Measurements from ENCODE around the gene BPIFA2. TPM values are rescaled to one million over a fixed set of nuclear protein-coding genes. Genes with fewer than 3 reads are reported as not detected.

Gene BPIFA2
- total RNA-seq, 1 donor from 2014 or later = not detected

DNA sequence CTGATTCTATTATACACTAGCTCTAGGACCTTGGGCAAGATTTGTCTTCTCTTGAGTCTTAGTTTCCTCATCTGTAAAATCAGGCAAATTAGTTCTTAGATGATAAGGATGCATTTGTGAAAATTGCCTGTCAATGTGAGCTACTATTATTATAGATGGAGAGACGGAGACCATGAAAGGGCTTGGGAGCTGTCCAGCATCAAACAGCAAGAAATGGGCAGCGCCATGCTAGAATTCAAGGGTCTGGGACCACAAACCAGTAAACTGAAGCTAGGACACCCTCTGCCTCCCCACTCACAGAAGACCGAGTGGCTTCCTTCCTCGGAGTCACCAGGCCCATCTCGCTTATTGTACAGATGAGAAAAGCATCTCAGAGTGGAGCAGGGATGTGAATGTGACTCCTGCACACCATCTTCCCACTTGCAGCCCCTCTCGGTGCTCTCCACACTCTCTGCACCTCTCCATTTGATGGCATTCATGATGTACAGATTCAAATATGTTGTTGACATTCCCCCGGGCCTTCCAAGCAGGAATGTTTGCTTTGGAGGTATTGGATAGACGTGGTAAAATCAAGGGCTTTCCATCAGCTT is 25.0 kb downstream of the BPIFA2 start:
- no peak for DNase-seq (ENCODE audit: low spot score)

DNA sequence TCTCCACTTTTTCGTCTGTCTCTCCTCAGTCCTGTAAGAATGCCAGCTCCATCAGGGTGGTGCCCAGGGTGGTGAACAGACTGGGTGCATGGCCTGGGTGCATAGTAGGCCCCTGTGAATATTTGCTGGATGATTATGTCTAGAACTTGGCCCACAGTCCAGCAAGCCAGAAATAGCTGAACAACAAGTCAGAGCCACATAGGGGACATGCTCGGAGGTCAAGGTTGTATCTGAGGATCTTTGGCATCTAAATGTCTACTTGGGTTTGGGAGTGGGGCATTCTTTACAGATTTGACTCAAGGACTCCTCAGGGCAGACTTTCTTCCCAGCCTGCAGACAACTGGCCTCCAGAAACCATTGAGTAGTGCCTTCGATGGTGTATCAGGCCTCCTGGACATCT is 31.1 kb downstream of the BPIFA2 start:
- no peak for DNase-seq (ENCODE audit: low spot score)

DNA sequence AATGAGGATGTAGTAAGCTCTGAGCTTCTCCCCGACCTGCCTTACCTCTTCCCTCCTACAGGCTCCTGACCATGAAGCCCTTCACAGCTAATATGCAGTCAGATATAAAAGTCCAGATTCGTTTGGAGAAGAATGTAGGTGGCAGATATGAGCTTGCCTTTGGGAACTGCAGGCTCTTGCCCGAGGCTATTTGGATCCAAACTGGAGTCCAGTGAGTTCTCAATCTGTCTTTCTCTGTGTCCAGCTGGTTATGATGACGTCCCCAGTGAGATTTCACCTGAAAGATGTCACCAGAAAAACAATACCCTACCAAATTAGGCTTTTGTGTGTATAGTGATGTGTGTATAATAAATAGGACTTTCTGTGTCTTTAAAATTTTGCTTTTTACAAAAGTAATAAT is 34.5 kb downstream of the BPIFA2 start:
- DNase-seq (ENCODE audit: low spot score) = no peak

DNA sequence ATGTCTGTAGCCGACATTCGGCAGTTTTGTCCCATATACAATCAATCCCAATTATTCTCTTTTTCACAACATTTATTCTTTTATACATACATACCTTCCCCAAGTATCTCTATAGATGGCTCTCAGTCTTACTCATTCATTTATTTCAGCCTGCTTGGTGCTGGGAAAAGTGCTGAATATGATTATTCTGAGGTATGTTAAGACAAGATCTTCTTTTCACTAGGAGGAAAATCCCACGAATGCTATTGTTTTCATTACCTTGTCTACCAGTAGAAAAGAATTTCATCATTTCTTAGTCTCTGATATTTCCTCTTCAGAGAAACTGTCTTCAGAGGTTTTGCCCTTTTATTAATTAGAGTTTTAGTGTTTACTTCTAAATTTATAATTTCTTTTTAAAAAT is 35.5 kb downstream of the BPIFA2 start:
- DNase-seq (ENCODE audit: low spot score) = no peak

DNA sequence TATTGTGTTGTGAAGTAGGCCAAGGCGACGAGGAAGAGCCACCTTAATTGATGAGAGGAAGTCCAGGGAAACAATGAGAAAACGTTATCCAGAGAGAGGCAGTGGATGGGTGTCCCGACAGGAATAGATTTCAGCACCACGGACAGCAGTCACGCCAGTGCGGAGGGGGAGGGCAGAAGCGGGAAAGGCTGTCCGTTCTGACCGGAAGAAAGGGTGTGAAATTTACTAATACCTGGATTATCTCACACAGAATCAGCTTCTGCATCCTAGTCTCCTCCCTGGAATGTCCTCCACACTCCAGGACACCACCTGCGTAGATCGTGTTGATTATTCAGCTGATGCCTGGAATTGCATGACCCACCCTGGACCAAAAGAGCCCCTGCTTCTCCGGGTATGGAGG is 41.8 kb downstream of the BPIFA2 start:
- DNase-seq (ENCODE audit: low spot score) = no peak

DNA sequence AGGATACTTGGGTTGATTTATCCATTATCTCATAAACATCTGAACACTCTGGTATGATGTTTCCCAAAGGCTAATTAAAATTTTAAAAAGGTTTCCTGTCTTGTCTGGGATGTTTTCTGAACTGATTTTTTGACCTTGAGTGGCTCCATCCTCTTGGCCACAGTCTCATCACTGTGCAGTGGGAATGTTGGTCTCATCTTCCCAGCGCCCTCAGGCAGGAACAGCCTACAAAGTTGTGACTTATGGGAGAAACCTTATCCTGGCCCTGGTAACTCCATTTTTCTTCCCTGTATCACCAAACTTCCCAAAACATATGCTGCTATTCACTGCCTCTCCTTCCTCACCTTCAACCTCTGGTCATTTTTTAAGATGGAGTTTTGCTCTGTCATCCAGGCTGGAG is 42.4 kb downstream of the BPIFA2 start:
- DNase-seq (ENCODE audit: low spot score) = no peak

DNA sequence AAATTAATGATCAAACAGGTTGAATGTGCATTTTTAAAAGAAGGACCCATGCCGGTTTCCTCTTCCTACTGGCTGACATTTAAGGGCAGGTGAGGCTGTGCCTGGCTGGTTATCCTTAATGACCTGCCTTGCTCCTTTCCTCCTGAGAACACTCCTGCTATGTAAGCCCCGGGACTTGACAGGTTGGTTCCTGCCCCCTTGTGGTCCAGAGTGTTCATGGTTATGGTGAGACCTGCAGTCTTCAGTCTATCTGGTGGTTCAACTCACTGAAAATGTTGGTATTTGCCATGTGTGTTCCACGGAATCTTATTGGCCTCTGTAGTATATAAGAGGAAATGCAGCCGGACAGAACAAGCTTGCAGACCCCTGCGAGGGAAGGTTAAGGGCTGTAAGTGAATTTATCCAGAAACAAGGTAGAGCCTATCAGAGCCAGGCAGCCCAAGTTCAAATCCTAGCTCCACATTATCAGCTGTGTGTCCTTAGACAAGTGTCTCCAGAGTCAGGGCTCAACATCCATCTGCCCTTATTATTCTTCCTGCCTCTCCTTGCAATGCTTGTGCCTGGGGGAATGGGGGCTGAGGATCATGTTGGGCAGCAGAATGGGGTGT is 44.0 kb downstream of the BPIFA2 start:
- DNase-seq (ENCODE audit: low spot score) = no peak

DNA sequence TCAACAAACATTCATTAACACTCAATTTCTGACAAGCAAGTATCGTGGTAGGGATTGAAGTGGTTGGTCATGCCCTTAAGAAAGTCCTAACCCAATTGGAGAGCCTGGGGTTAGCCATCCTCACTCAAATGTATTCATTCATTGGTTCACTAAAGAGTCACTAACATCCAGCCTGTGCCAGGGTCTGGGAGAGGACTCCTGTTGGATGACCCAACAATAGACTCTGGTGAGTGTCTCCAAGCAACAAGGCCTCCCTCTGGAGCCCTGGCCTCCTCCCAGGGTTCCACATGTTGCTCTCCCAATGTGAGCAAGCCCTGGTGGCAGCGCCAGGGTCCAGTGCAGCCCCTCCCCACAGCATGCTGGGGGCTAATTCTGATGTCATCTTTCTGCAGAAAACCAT is 49.1 kb downstream of the BPIFA2 start, which contains the start of gene BPIFA3:
Gene BPIFA3, plus strand, starts transcription at position 301 of the 400 bp plus-strand sequence. CDS start 185 bp downstream, outside the sequence.
- no peak for DNase-seq (ENCODE audit: low spot score)

DNA sequence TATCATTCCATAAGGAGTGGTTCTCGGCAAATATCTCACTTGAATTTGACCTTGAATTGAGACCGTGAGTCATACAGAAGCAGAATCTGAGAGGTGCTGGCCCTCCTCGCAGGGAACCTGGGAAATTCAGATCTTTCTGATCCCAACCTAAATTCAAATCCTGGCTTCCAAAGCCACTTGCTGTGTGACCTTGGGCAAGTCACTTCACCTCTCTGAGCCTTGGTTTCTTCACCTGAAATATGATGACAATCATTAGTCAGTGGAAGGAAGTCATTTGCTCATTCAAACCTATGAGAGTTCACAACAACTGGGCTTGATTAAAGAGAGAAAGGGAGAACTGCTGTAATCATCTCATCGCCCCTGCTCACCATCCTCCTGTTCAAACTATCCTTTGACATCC is 56.4 kb downstream of the BPIFA2 start:
- no peak for DNase-seq (ENCODE audit: low spot score)

DNA sequence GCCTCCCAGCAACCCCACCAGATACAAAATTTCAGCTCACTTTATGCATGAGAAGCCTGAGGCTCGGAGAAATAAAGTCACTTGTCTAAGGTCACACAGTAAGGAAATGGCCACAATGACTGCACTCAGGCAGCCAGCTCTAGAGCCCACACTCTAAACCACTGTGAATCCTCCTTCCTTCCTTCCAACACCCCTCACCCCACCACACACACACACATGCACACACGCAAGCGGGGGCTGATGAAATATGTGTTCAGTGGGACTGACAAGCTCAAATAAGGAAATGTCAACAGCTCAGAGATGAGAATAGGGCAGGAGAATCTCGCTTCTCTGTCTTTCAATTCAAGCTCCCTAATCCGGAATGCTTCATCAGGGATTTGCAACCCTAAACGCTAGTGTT is 61.9 kb downstream of the BPIFA2 start:
- no peak for DNase-seq (ENCODE audit: low spot score)

Other genes with a start within 250 kb of the BPIFA2 start
- not detected for gene SUN5, start 163.7 kb upstream of the BPIFA2 start, total RNA-seq
- not detected for gene BPIFB2, start 160.5 kb upstream of the BPIFA2 start, total RNA-seq
- gene BPIFB6, start 136.5 kb upstream of the BPIFA2 start, total RNA-seq = not detected
- not detected for gene BPIFB3, start 114.3 kb upstream of the BPIFA2 start, total RNA-seq
- not detected for gene BPIFB4, start 88.5 kb upstream of the BPIFA2 start, total RNA-seq
- gene BPIFA3, start 49.2 kb downstream of the BPIFA2 start, total RNA-seq = not detected
- gene BPIFA1, start 67.8 kb downstream of the BPIFA2 start, total RNA-seq = not detected
- gene BPIFB1, start 115.1 kb downstream of the BPIFA2 start, total RNA-seq = not detected
- gene CDK5RAP1, start 233.4 kb downstream of the BPIFA2 start, total RNA-seq = 25.9 TPM

All from mesenteric fat pad (tissue), 1 donor.